A673 (cell line): ENCODE measurements around the gene RNF213.

Experiments used
- CTCF ChIP-seq: fragments of 300-800, 200-600 bp; sonication (generic); conservative IDR thresholded peaks from 2 replicates; pipeline ENCODE4 v1.5.1; 2017; ENCODE audit warnings: low read depth, mild to moderate bottlenecking, antibody characterized with exemption, low read length, moderate library complexity, mixed read lengths
- EZH2 ChIP-seq: fragments of 200-600 bp; sonication (generic); IDR thresholded peaks from 2 replicates; pipeline ENCODE4 v1.6.1; 2017; ENCODE audit warnings: borderline replicate concordance, low read depth, mild to moderate bottlenecking, mixed read lengths, antibody characterized with exemption, low read length; ENCODE audit not compliant: poor library complexity, severe bottlenecking

- no peak for TF ChIP-seq CTCF
- TF ChIP-seq EZH2 = no peak
Measured at GRCh38 chr17:80413771-80414507, 153.3 kb downstream of the RNF213 start.
